CD14-positive monocyte (primary cell): Measurements from ENCODE around the gene TGFA. TPM values are rescaled to one million over a fixed set of nuclear protein-coding genes. Genes with fewer than 3 reads are reported as not detected.

Experiments used
- DNase-seq, 3 donors: peaks; one replicate each; pipeline ENCODE4 v3.0.0-alpha.2; 2011 to 2022
- H2AFZ ChIP-seq: 2 replicates; pipeline ENCODE4 v1.6.0; 2012; ENCODE audit warnings: mild to moderate bottlenecking, low read depth, low read length, inconsistent platforms; ENCODE audit not compliant: insufficient read depth, poor library complexity, severe bottlenecking
- H3K27ac ChIP-seq, 2 donors: 1 replicate in 1 of 2; 2 replicates in 1 of 2; pipeline ENCODE4 v1.5.1; 2012 to 2013; ENCODE audit warnings: low read length in 2 of 2, control low read depth in 1 of 2, inconsistent platforms in 1 of 2, low read depth in 1 of 2, mild to moderate bottlenecking in 1 of 2
- H3K27me3 ChIP-seq, 2 donors: one replicate each; pipeline versions ENCODE4 v1.6.0 to v1.6.1; 2011 to 2013; ENCODE audit warnings: low read length in 2 of 2; ENCODE audit not compliant: control insufficient read depth in 2 of 2, insufficient read depth in 2 of 2
- H3K36me3 ChIP-seq, 2 donors: replicated peaks in 1 of 2; 1 replicate in 1 of 2; 2 replicates in 1 of 2; pipeline versions ENCODE4 v1.5.1 to v1.6.1; 2012 to 2013; ENCODE audit warnings: low read length in 2 of 2, control low read depth in 1 of 2, inconsistent platforms in 1 of 2, mild to moderate bottlenecking in 1 of 2; ENCODE audit not compliant: insufficient read depth in 2 of 2, control insufficient read depth in 1 of 2
- H3K4me1 ChIP-seq, 2 donors: 1 replicate in 1 of 2; 2 replicates in 1 of 2; pipeline versions ENCODE4 v1.5.1 to v1.6.1; 2012 to 2013; ENCODE audit warnings: low read length in 2 of 2, control low read depth in 1 of 2, inconsistent platforms in 1 of 2, mild to moderate bottlenecking in 1 of 2, moderate library complexity in 1 of 2; ENCODE audit not compliant: insufficient read depth in 2 of 2, control insufficient read depth in 1 of 2
- H3K4me2 ChIP-seq: replicated peaks from 2 replicates; pipeline ENCODE3; 2012; ENCODE audit warnings: low read length, moderate library complexity, mild to moderate bottlenecking; ENCODE audit not compliant: poor library complexity, severe bottlenecking; ENCODE audit errors: extremely low read depth
- H3K4me3 ChIP-seq, 3 experiments: fragments of 200-600 bp in 1 of 3; sonication (generic) in 1 of 3; replicated peaks in 1 of 3; 1 replicate in 2 of 3; 2 replicates in 1 of 3; pipeline ENCODE4 v1.5.1; 2011 to 2013; ENCODE audit warnings: low read length in 3 of 3, mild to moderate bottlenecking in 3 of 3, control low read depth in 2 of 3, low read depth in 2 of 3, inconsistent platforms in 1 of 3, moderate library complexity in 1 of 3
- H3K79me2 ChIP-seq: 2 replicates; pipeline ENCODE4 v1.6.0; 2012; ENCODE audit warnings: mild to moderate bottlenecking, control low read depth, inconsistent platforms, low read length, moderate library complexity; ENCODE audit not compliant: insufficient read depth
- H3K9ac ChIP-seq: 2 replicates; pipeline ENCODE4 v1.6.0; 2017; ENCODE audit warnings: low read length, mild to moderate bottlenecking; ENCODE audit not compliant: insufficient read depth, poor library complexity, severe bottlenecking
- H3K9me3 ChIP-seq, 2 donors: replicated peaks in 1 of 2; 1 replicate in 1 of 2; 2 replicates in 1 of 2; pipeline versions ENCODE4 v1.5.1 to v1.6.1; 2012 to 2013; ENCODE audit warnings: low read length in 2 of 2, control low read depth in 1 of 2; ENCODE audit not compliant: control insufficient read depth in 1 of 2, insufficient read depth in 1 of 2
- H4K20me1 ChIP-seq: 2 replicates; pipeline ENCODE4 v1.6.0; 2012; ENCODE audit warnings: mild to moderate bottlenecking, low read length, control low read depth, moderate library complexity; ENCODE audit not compliant: insufficient read depth
- H3K27ac Mint-ChIP-seq, 7 donors: one replicate each; pipeline ENCODE4 v1.8.0; 2020; ENCODE audit warnings: mild to moderate bottlenecking in 7 of 7, mixed read lengths in 7 of 7, moderate library complexity in 6 of 7, inconsistent platforms in 2 of 7
- H3K27me3 Mint-ChIP-seq, 3 donors: one replicate each; pipeline ENCODE4 v1.8.0; 2021 to 2022; ENCODE audit warnings: low read depth in 3 of 3, mild to moderate bottlenecking in 3 of 3, mixed read lengths in 3 of 3, moderate library complexity in 3 of 3, inconsistent platforms in 1 of 3
- H3K36me3 Mint-ChIP-seq, 2 donors: one replicate each; pipeline ENCODE4 v1.8.0; 2020; ENCODE audit warnings: mixed read lengths in 2 of 2, inconsistent platforms in 1 of 2, mild to moderate bottlenecking in 1 of 2
- H3K4me1 Mint-ChIP-seq: one replicate; pipeline ENCODE4 v1.8.0; 2020; ENCODE audit warnings: mild to moderate bottlenecking, mixed read lengths
- H3K4me3 Mint-ChIP-seq, 2 donors: one replicate each; pipeline ENCODE4 v1.8.0; 2020; ENCODE audit warnings: mild to moderate bottlenecking in 2 of 2, mixed read lengths in 2 of 2, moderate library complexity in 1 of 2
- H3K9me3 Mint-ChIP-seq, 7 donors: one replicate each; pipeline ENCODE4 v1.8.0; 2020 to 2022; ENCODE audit warnings: mixed read lengths in 7 of 7, mild to moderate bottlenecking in 6 of 7, moderate library complexity in 6 of 7, inconsistent platforms in 2 of 7
- WGBS: methylation state at CpG from one replicate; pipeline ENCODE4 v1.1.5; 2013; ENCODE audit warnings: missing lambda C conversion rate; ENCODE audit not compliant: insufficient coverage; 5-methylcytosine and 5-hydroxymethylcytosine counted together
- intact Hi-C, 2 donors: fragments of 100-400 bp; cut with micrococcal nuclease; formaldehyde crosslinking; loops; one replicate each; pipeline versions ENCODE4 v1.15.0 to v1.15.1; 2023
- polyA plus RNA-seq, 3 donors: library from polyadenylated mRNA; depleted of rRNA in 1 of 3; unstranded in 2 of 3; stranded (reverse) in 1 of 3; fragments of 300-500 nt in 2 of 3; fragments of >200 nt in 1 of 3; fragmentation: Illumina TruSeq in 2 of 3; gene quantifications; 1 replicate in 2 of 3; 2 replicates in 1 of 3; pipeline ENCODE4 v1.2.3, GENCODE V29; 2012 to 2021
- TF ChIP-seq, protein P1 (sequence below): fragments of 200-600 bp; IDR thresholded peaks from one replicate; pipeline ENCODE4 v1.8.0; 2022; ENCODE audit warnings: antibody characterized with exemption, mild to moderate bottlenecking

Gene TGFA
- polyA plus RNA-seq, 3 donors, result 1.7 to 2.5 (median 1.7) TPM

- Histone ChIP-seq H3K9ac (no peak overlapping the region), H4K20me1 (no peaks in the 10 kb centered on the region), H2AFZ (no peak overlapping the region), H3K9me3 (no peaks in the 10 kb centered on the region), H3K79me2 (no peaks in the 10 kb centered on the region), H3K27ac (no peak overlapping the region), H3K27me3 (peaks cover 18 to 35% of the 10 kb centered on the region in 2 donors), H3K4me2 (no peak overlapping the region), H3K4me3 (no peak overlapping the region), H3K4me1 (peaks cover 21% of the 10 kb centered on the region in 2 donors), H3K36me3 (no peaks in the 10 kb centered on the region)
- Mint-ChIP-seq H3K27ac (no peak overlapping the region), H3K27me3 (peaks cover 37 to 46% (median 40%) of the 10 kb centered on the region in 3 donors), H3K36me3 (peaks cover 0 to 2% of the 10 kb centered on the region in 2 donors), H3K9me3 (peaks cover 0 to 6% (median 3%) of the 10 kb centered on the region in 7 donors), H3K4me1 (peaks cover 19% of the 10 kb centered on the region), H3K4me3 (no peak overlapping the region)
- intact Hi-C loops, result loop anchor here (5.0 to 10.0 kb wide), 2 partner anchors 38 to 55 kb away; no protein-coding TSS in a partner anchor
- WGBS, result 97% methylated on average over 4 of the region's 7 CpGs
- TF ChIP-seq, protein P1, sequence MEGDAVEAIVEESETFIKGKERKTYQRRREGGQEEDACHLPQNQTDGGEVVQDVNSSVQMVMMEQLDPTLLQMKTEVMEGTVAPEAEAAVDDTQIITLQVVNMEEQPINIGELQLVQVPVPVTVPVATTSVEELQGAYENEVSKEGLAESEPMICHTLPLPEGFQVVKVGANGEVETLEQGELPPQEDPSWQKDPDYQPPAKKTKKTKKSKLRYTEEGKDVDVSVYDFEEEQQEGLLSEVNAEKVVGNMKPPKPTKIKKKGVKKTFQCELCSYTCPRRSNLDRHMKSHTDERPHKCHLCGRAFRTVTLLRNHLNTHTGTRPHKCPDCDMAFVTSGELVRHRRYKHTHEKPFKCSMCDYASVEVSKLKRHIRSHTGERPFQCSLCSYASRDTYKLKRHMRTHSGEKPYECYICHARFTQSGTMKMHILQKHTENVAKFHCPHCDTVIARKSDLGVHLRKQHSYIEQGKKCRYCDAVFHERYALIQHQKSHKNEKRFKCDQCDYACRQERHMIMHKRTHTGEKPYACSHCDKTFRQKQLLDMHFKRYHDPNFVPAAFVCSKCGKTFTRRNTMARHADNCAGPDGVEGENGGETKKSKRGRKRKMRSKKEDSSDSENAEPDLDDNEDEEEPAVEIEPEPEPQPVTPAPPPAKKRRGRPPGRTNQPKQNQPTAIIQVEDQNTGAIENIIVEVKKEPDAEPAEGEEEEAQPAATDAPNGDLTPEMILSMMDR, result no peak
- DNase-seq, result no peak
These were observed 3.7 kb downstream of the TGFA start for GRCh38 chr2:70549962-70550361.

DNA sequence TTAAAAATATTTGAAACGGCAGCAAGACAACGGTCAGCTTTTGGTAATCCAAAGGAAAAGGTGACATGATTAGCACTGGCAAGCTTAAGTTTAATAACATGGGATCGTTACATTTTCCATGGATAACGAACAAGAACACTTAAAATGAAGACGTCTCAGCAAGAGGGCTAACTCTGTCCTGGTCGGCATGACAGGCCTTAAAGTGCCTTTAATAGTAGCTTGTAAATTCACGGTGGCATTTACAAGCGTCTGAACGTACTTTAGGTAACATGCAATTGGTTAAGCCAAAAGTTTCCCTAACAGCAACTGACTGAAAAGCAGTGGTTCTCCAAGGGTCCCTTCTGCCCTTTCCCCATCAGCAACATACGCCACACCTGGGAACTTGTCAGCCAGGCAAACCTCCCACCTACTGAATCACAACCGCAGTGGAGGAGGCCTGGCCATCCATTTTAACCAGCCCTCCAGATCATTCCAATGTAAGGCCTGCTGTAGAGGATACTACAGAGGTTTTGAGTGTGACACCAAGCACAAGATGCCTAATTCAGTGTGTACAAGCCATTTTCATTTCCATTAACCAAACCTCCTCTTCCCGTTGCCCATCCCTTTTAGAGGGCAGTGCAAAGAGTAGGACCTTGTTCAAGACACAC, 4.4 kb downstream of the TGFA start:
- H3K4me2 ChIP-seq, result no peak overlapping the region
- WGBS, result 96% methylated on average over 11 of the region's 12 CpGs
- H2AFZ ChIP-seq, result no peak overlapping the region
- H3K9me3 Mint-ChIP-seq, result peaks cover 0 to 6% (median 1%) of the 10 kb centered on the region in 7 donors
- H3K79me2 ChIP-seq, result no peaks in the 10 kb centered on the region
- no peaks in the 10 kb centered on the region for H4K20me1 ChIP-seq
- H3K4me1 Mint-ChIP-seq, result peaks cover 12% of the 10 kb centered on the region
- peaks cover 14% of the 10 kb centered on the region in 2 donors for H3K4me1 ChIP-seq
- no peak overlapping the region for H3K4me3 Mint-ChIP-seq
- H3K27ac ChIP-seq, result no peak overlapping the region
- no peak overlapping the region for H3K9ac ChIP-seq
- peaks cover 32 to 40% (median 34%) of the 10 kb centered on the region in 3 donors for H3K27me3 Mint-ChIP-seq
- no peak for DNase-seq
- H3K27me3 ChIP-seq, result peaks cover 18 to 33% of the 10 kb centered on the region in 2 donors
- H3K27ac Mint-ChIP-seq, result no peak overlapping the region
- intact Hi-C loops, result no loop called here
- no peaks in the 10 kb centered on the region for H3K9me3 ChIP-seq
- H3K36me3 Mint-ChIP-seq, result peaks cover 0 to 2% of the 10 kb centered on the region in 2 donors
- H3K4me3 ChIP-seq, result no peak overlapping the region
- TF ChIP-seq, protein P1, result no peak
- no peaks in the 10 kb centered on the region for H3K36me3 ChIP-seq
